ENCODE measurements around the gene SPOCK1.

The SPOCK1 gene

DNA sequence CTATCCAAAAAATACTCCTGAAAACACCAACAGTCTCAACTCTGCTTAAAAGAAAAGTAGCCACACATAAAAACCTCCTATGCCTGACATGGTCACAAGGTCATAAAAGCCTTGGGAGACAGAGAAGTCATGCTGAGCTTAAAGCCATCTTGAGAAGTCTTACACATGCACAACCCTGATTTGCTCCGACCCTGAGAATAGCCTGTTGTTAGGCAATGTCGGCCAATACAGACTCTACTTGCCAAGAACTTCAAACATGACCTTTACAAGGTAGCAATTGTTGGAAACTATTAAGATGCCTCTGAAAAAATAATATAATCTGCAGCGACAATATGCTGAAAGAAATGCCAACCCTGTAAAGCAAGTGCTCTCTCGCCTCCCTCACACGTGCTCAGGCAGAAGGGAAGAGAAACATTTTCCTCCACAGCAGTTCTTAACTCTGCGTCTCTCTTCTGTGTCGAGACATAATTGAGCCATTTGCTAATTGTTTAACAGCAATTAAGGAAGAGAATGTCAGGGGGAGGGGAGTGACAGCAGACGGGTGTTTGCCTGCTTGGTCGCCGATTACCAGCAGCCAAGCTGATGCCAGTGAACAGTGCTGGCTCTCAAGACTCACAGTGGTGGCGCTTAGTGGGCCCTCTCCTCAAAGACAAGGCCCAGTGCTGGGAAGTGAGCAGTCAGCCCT is 393.6 kb downstream of the SPOCK1 start:
- WGBS, result 91% methylated on average over 11 of the region's 11 CpGs
- Histone ChIP-seq H3K9me3 (ENCODE audit: insufficient read depth, low read depth, low read length) (no peaks in the 10 kb centered on the region), H3K36me3 (ENCODE audit: insufficient read depth, low read length) (no peaks in the 10 kb centered on the region), H3K27me3 (ENCODE audit: insufficient read depth, low read length) (no peaks in the 10 kb centered on the region), H3K4me1 (ENCODE audit: insufficient read depth, low read length) (no peaks in the 10 kb centered on the region), H3K9ac (ENCODE audit: low read depth, low read length) (no peak overlapping the region), H3K4me3 (ENCODE audit: low read length) (no peak overlapping the region), H3K27ac (ENCODE audit: low read depth, low read length) (no peak overlapping the region)

DNA sequence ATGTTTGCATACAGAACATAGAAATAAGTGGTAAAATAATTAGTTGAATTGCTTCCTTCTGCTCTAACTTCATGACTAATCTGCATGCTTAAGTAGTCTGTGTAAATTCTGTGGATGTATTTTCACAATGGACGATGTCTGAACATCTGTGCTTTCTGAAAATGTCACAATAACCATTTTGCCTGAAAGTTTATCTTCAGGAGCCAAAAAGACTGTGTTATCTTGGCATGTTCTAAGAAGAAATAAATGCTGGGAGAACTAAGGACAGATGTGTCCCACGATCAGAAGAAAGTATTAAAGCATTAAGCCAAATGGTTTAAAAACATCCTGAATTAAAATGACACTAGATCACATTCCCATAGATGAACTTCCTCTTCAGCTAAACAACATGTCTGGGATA is 397.6 kb downstream of the SPOCK1 start:
- Histone ChIP-seq H3K4me3 (ENCODE audit: low read length) (no peak overlapping the region), H3K9ac (ENCODE audit: low read depth, low read length) (no peak overlapping the region), H3K9me3 (ENCODE audit: insufficient read depth, low read depth, low read length) (no peaks in the 10 kb centered on the region), H3K27ac (ENCODE audit: low read depth, low read length) (no peak overlapping the region), H3K36me3 (ENCODE audit: insufficient read depth, low read length) (no peaks in the 10 kb centered on the region), H3K27me3 (ENCODE audit: insufficient read depth, low read length) (no peaks in the 10 kb centered on the region), H3K4me1 (ENCODE audit: insufficient read depth, low read length) (no peaks in the 10 kb centered on the region)
- WGBS, result 93% methylated on average over 2 of the region's 2 CpGs

GRCh38 chr5:137099651-137100050 is 399.5 kb downstream of the SPOCK1 start:
- no peak overlapping the region for H3K27ac ChIP-seq (ENCODE audit: low read depth, low read length)
- H3K4me3 ChIP-seq (ENCODE audit: low read length), result no peak overlapping the region
- H3K4me1 ChIP-seq (ENCODE audit: insufficient read depth, low read length), result no peaks in the 10 kb centered on the region
- no peaks in the 10 kb centered on the region for H3K27me3 ChIP-seq (ENCODE audit: insufficient read depth, low read length)
- H3K9me3 ChIP-seq (ENCODE audit: insufficient read depth, low read depth, low read length), result no peaks in the 10 kb centered on the region
- H3K9ac ChIP-seq (ENCODE audit: low read depth, low read length), result no peak overlapping the region
- H3K36me3 ChIP-seq (ENCODE audit: insufficient read depth, low read length), result no peaks in the 10 kb centered on the region
- WGBS, result 94% methylated on average over 3 of the region's 3 CpGs

DNA sequence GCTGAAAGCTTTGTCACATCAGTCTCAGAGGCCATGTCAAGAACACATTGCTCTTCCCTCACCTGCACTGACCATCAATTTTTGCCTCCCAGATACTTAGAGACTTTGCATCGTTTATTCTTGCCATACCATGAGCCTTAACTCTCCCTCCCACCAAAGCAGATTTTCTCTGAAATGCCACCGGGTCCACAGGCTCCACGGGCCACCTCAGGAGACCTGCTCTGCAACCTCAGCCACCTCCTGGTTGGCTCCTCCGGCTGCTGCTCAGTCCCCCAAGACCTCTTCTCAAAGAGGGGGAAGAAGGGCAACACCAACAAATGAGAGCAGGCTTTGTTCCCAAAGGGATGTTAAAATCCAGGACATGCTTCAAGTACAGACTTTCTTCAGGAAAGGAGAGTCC is 400.5 kb downstream of the SPOCK1 start:
- Histone ChIP-seq H3K4me3 (ENCODE audit: low read length) (no peak overlapping the region), H3K4me1 (ENCODE audit: insufficient read depth, low read length) (no peaks in the 10 kb centered on the region), H3K9me3 (ENCODE audit: insufficient read depth, low read depth, low read length) (no peaks in the 10 kb centered on the region), H3K27ac (ENCODE audit: low read depth, low read length) (no peak overlapping the region), H3K36me3 (ENCODE audit: insufficient read depth, low read length) (no peaks in the 10 kb centered on the region), H3K27me3 (ENCODE audit: insufficient read depth, low read length) (no peaks in the 10 kb centered on the region), H3K9ac (ENCODE audit: low read depth, low read length) (no peak overlapping the region)
- 95% methylated on average over 4 of the region's 4 CpGs for WGBS

GRCh38 chr5:137098238-137098637 is 400.9 kb downstream of the SPOCK1 start:
- H3K27me3 ChIP-seq (ENCODE audit: insufficient read depth, low read length), result no peaks in the 10 kb centered on the region
- no peaks in the 10 kb centered on the region for H3K9me3 ChIP-seq (ENCODE audit: insufficient read depth, low read depth, low read length)
- 96% methylated on average over 1 of the region's 1 CpG for WGBS
- H3K36me3 ChIP-seq (ENCODE audit: insufficient read depth, low read length), result no peaks in the 10 kb centered on the region
- H3K9ac ChIP-seq (ENCODE audit: low read depth, low read length), result no peak overlapping the region
- H3K4me3 ChIP-seq (ENCODE audit: low read length), result no peak overlapping the region
- no peaks in the 10 kb centered on the region for H3K4me1 ChIP-seq (ENCODE audit: insufficient read depth, low read length)
- H3K27ac ChIP-seq (ENCODE audit: low read depth, low read length), result no peak overlapping the region

GRCh38 chr5:137097203-137097602 is 401.9 kb downstream of the SPOCK1 start:
- Histone ChIP-seq H3K4me1 (ENCODE audit: insufficient read depth, low read length) (peaks cover 3% of the 10 kb centered on the region; the same call in 1 of the 2 replicates), H3K27ac (ENCODE audit: low read depth, low read length) (no peak overlapping the region), H3K9me3 (ENCODE audit: insufficient read depth, low read depth, low read length) (no peaks in the 10 kb centered on the region), H3K36me3 (ENCODE audit: insufficient read depth, low read length) (no peaks in the 10 kb centered on the region), H3K9ac (ENCODE audit: low read depth, low read length) (no peak overlapping the region), H3K4me3 (ENCODE audit: low read length) (no peak overlapping the region), H3K27me3 (ENCODE audit: insufficient read depth, low read length) (no peaks in the 10 kb centered on the region)
- 96% methylated on average over 3 of the region's 3 CpGs for WGBS

GRCh38 chr5:137096149-137097103 is 402.7 kb downstream of the SPOCK1 start:
- H3K4me3 ChIP-seq (ENCODE audit: low read length), result no peak overlapping the region
- H3K4me1 ChIP-seq (ENCODE audit: insufficient read depth, low read length), result peaks cover 11% of the 10 kb centered on the region
- H3K27ac ChIP-seq (ENCODE audit: low read depth, low read length), result no peak overlapping the region
- H3K36me3 ChIP-seq (ENCODE audit: insufficient read depth, low read length), result no peaks in the 10 kb centered on the region
- 87% methylated on average over 6 of the region's 6 CpGs for WGBS
- H3K9ac ChIP-seq (ENCODE audit: low read depth, low read length), result no peak overlapping the region
- no peaks in the 10 kb centered on the region for H3K27me3 ChIP-seq (ENCODE audit: insufficient read depth, low read length)
- H3K9me3 ChIP-seq (ENCODE audit: insufficient read depth, low read depth, low read length), result no peaks in the 10 kb centered on the region

- Histone ChIP-seq H3K27ac (ENCODE audit: low read depth, low read length) (no peak overlapping the region), H3K9me3 (ENCODE audit: insufficient read depth, low read depth, low read length) (no peaks in the 10 kb centered on the region), H3K36me3 (ENCODE audit: insufficient read depth, low read length) (no peaks in the 10 kb centered on the region), H3K9ac (ENCODE audit: low read depth, low read length) (no peak overlapping the region), H3K4me1 (ENCODE audit: insufficient read depth, low read length) (peaks cover 19% of the 10 kb centered on the region), H3K27me3 (ENCODE audit: insufficient read depth, low read length) (no peaks in the 10 kb centered on the region), H3K4me3 (ENCODE audit: low read length) (no peak overlapping the region)
These were observed 403.5 kb downstream of the SPOCK1 start for GRCh38 chr5:137095597-137095996.

- Histone ChIP-seq H3K9me3 (ENCODE audit: insufficient read depth, low read depth, low read length) (no peaks in the 10 kb centered on the region), H3K36me3 (ENCODE audit: insufficient read depth, low read length) (no peaks in the 10 kb centered on the region), H3K27ac (ENCODE audit: low read depth, low read length) (no peak overlapping the region), H3K4me1 (ENCODE audit: insufficient read depth, low read length) (peaks cover 28% of the 10 kb centered on the region), H3K9ac (ENCODE audit: low read depth, low read length) (no peak overlapping the region), H3K4me3 (ENCODE audit: low read length) (no peak overlapping the region), H3K27me3 (ENCODE audit: insufficient read depth, low read length) (no peaks in the 10 kb centered on the region)
- 93% methylated on average over 3 of the region's 3 CpGs for WGBS
These were observed 406.3 kb downstream of the SPOCK1 start for GRCh38 chr5:137092831-137093230.

DNA sequence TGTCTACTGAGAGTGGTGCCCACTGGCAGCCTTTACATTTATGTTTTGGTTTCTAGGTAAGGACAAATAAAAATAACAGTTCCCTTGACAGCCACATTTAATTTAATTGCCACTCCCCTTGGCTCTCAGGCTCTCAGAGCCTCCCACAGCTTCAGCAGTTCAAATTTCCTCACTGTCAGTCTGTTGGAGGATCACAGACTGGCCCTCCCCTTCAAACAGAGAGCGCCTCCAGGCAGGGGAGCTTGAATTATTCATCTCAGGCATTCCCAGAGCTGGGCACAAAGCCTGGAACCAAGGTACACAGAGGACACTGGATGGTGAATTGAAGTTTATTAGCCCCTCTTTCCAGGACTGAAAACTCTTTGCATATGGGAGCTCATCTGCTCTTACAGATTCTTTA is 407.7 kb downstream of the SPOCK1 start:
- H3K27me3 ChIP-seq (ENCODE audit: insufficient read depth, low read length), result no peaks in the 10 kb centered on the region
- 8% methylated on average over 1 of the region's 1 CpG for WGBS
- no peak overlapping the region for H3K27ac ChIP-seq (ENCODE audit: low read depth, low read length)
- no peak overlapping the region for H3K4me3 ChIP-seq (ENCODE audit: low read length)
- peaks cover 28% of the 10 kb centered on the region for H3K4me1 ChIP-seq (ENCODE audit: insufficient read depth, low read length)
- H3K9ac ChIP-seq (ENCODE audit: low read depth, low read length), result no peak overlapping the region
- H3K9me3 ChIP-seq (ENCODE audit: insufficient read depth, low read depth, low read length), result no peaks in the 10 kb centered on the region
- no peaks in the 10 kb centered on the region for H3K36me3 ChIP-seq (ENCODE audit: insufficient read depth, low read length)

DNA sequence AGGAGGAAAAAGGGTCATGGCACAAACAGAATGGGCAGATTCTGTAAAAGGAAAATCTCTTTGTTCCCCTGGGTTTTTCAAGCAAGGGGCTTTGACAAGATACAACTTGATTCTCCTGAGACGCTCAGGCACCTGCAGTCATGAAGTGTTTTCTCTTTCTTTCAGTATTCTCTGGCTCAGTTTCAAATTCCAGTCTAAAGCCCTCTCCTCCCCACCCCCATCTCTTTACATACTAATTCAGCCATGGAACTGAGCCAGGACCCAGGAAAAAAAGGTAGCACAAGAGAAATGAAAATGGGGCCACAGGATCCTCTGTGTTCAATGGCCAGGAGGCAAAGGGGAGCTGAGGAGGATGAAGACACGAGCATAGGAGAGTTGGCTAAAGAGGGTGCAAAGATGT is 408.4 kb downstream of the SPOCK1 start:
- H3K36me3 ChIP-seq (ENCODE audit: insufficient read depth, low read length), result no peaks in the 10 kb centered on the region
- WGBS, result 70% methylated on average over 2 of the region's 2 CpGs
- peak overlapping the region; percentile 37; the same call in 1 of the 2 replicates for H3K27ac ChIP-seq (ENCODE audit: low read depth, low read length)
- no peak overlapping the region for H3K9ac ChIP-seq (ENCODE audit: low read depth, low read length)
- no peak overlapping the region for H3K4me3 ChIP-seq (ENCODE audit: low read length)
- peaks cover 28% of the 10 kb centered on the region for H3K4me1 ChIP-seq (ENCODE audit: insufficient read depth, low read length)
- no peaks in the 10 kb centered on the region for H3K9me3 ChIP-seq (ENCODE audit: insufficient read depth, low read depth, low read length)
- H3K27me3 ChIP-seq (ENCODE audit: insufficient read depth, low read length), result no peaks in the 10 kb centered on the region
